HG03521 (cell line): Measurements from ENCODE around the gene TAF11L9.
"Not testable (repeated sequence)": the region's sequence is repeated elsewhere in the genome, so short reads cannot be mapped to it uniquely, and the experiment has no call there.

Experiments used
- ATAC-seq: cut with Tn5 transposase; IDR thresholded peaks from one replicate; pipeline ENCODE4 v1.9.1; 2021; ENCODE audit warnings: mild to moderate bottlenecking, moderate library complexity; ENCODE audit not compliant: unreplicated experiment

The TAF11L9 gene

GRCh38 chr5:17594255-17594654, at the start of gene TAF11L9:
Gene TAF11L9, minus strand, starts transcription at chr5:17594394.
- ATAC-seq = not testable (repeated sequence)

GRCh38 chr5:17634160-17634559, 40.0 kb upstream of the TAF11L9 start, which contains the start of gene TAF11L14:
Gene TAF11L14, plus strand, starts transcription at chr5:17634460.
- no peak for ATAC-seq

- ATAC-seq = not testable (repeated sequence)
Measured at GRCh38 chr5:17631788-17632187, 37.6 kb upstream of the TAF11L9 start, which contains the start of gene TAF11L13. Gene TAF11L13, plus strand, starts transcription at chr5:17632088.

- ATAC-seq = no peak
Measured at GRCh38 chr5:17625686-17626085, 31.5 kb upstream of the TAF11L9 start.

- ATAC-seq = no peak
Measured at GRCh38 chr5:17620627-17621026, 26.4 kb upstream of the TAF11L9 start.

- no peak for ATAC-seq
Measured at GRCh38 chr5:17619354-17619753, 25.2 kb upstream of the TAF11L9 start.

GRCh38 chr5:17614872-17615605, 20.8 kb upstream of the TAF11L9 start:
- ATAC-seq = no peak

GRCh38 chr5:17610092-17610491, 15.9 kb upstream of the TAF11L9 start, which contains the start of gene TAF11L12:
Gene TAF11L12, plus strand, starts transcription at chr5:17610392.
- ATAC-seq = not testable (repeated sequence)

GRCh38 chr5:17607461-17607860, 13.3 kb upstream of the TAF11L9 start:
- not testable (repeated sequence) for ATAC-seq

GRCh38 chr5:17604951-17605350, 10.8 kb upstream of the TAF11L9 start:
- no peak for ATAC-seq

GRCh38 chr5:17603880-17604279, 9.7 kb upstream of the TAF11L9 start, which contains the start of gene TAF11L11:
Gene TAF11L11, plus strand, starts transcription at chr5:17604183.
- not testable (repeated sequence) for ATAC-seq

- ATAC-seq = not testable (repeated sequence)
Measured at GRCh38 chr5:17597728-17598127, 3.5 kb upstream of the TAF11L9 start, which contains the start of gene TAF11L10. Gene TAF11L10, minus strand, starts transcription at chr5:17597828.

- not testable (repeated sequence) for ATAC-seq
Measured at GRCh38 chr5:17590860-17591259, 3.3 kb downstream of the TAF11L9 start, which contains the start of gene TAF11L8. Gene TAF11L8, minus strand, starts transcription at chr5:17590960.

GRCh38 chr5:17585658-17586057, 8.5 kb downstream of the TAF11L9 start, which contains the start of gene TAF11L7:
Gene TAF11L7, minus strand, starts transcription at chr5:17585758.
- ATAC-seq = not testable (repeated sequence)
